DND-41 (cell line): ENCODE measurements around the gene GAPDH.

Source experiments
- ATAC-seq: fragments of 200-7000 bp; cut with Tn5 transposase; 3 replicates; pipeline ENCODE4 v1.9.1; 2021; ENCODE audit warnings: low read depth; ENCODE audit not compliant: insufficient read depth
- DNase-seq: peaks from one replicate; pipeline ENCODE4 v3.0.0-alpha.2; 2020
- H2AFZ ChIP-seq: 2 replicates; pipeline ENCODE4 v1.6.0; 2012; ENCODE audit warnings: low read depth, low read length
- H3K27ac ChIP-seq: 2 replicates; pipeline ENCODE4 v1.5.1; 2012; ENCODE audit warnings: low read length, inconsistent platforms
- H3K27me3 ChIP-seq: fragments of 200-600 bp; sonication (generic); 2 replicates; pipeline ENCODE4 v1.6.0; 2012; ENCODE audit warnings: low read length, mild to moderate bottlenecking, inconsistent platforms; ENCODE audit not compliant: insufficient read depth, poor library complexity
- H3K36me3 ChIP-seq: 2 replicates; pipeline ENCODE4 v1.5.1; 2012; ENCODE audit warnings: low read length, inconsistent platforms; ENCODE audit not compliant: insufficient read depth
- H3K4me1 ChIP-seq: 2 replicates; pipeline ENCODE4 v1.5.1; 2012; ENCODE audit warnings: mild to moderate bottlenecking, low read length; ENCODE audit not compliant: insufficient read depth
- H3K4me2 ChIP-seq: 2 replicates; pipeline ENCODE4 v1.6.0; 2012; ENCODE audit warnings: mild to moderate bottlenecking, moderate library complexity, low read length, inconsistent platforms; ENCODE audit not compliant: insufficient read depth
- H3K4me3 ChIP-seq, 2 experiments: fragments of 200-600 bp in 1 of 2; shearing (Covaris generic) in 1 of 2; 2 replicates each; pipeline ENCODE4 v1.5.1; 2012 to 2016; ENCODE audit warnings: inconsistent platforms in 2 of 2, low read length in 2 of 2, mild to moderate bottlenecking in 2 of 2, low read depth in 1 of 2, moderate library complexity in 1 of 2
- H3K79me2 ChIP-seq: 2 replicates; pipeline ENCODE4 v1.6.0; 2012; ENCODE audit warnings: low read length, inconsistent platforms; ENCODE audit not compliant: insufficient read depth
- H3K9ac ChIP-seq: 2 replicates; pipeline ENCODE4 v1.6.0; 2012; ENCODE audit warnings: low read depth, mild to moderate bottlenecking, inconsistent platforms, low read length, moderate library complexity
- H3K9me3 ChIP-seq: 2 replicates; pipeline ENCODE4 v1.5.1; 2012; ENCODE audit warnings: low read length, moderate library complexity, mild to moderate bottlenecking, inconsistent platforms; ENCODE audit not compliant: insufficient read depth, severe bottlenecking
- H4K20me1 ChIP-seq: 2 replicates; pipeline ENCODE4 v1.6.0; 2012; ENCODE audit warnings: low read length; ENCODE audit not compliant: insufficient read depth
- CTCF ChIP-seq: IDR thresholded peaks from 2 replicates; pipeline ENCODE4 v1.5.1; 2012; ENCODE audit warnings: borderline replicate concordance, low read length, moderate library complexity, mild to moderate bottlenecking; ENCODE audit not compliant: poor library complexity, severe bottlenecking; ENCODE audit errors: extremely low read depth
- EZH2 ChIP-seq: IDR thresholded peaks from 3 replicates; pipeline ENCODE4 v1.6.1; 2012; ENCODE audit warnings: borderline replicate concordance, low read depth, mild to moderate bottlenecking, moderate library complexity, low read length, inconsistent platforms; ENCODE audit not compliant: severe bottlenecking

The GAPDH gene

DNA sequence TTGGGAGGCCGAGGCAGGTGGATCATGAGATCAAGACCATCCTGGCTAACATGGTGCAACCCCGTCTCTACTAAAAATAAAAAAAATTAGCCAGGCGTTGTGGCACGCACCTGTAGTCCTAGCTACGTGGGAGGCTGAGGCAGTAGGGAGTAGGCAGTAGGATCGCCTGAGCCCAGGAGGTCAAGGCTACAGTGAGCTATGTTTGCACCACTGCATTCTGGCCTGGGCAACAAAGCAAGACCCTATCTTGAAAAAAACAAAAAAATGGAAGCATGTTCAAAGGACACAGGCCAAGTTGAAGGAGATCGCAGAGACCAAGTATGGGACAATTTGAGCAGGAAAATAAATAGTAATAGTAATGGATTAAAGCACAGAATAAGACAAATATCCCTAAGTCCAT, 26.2 kb upstream of the GAPDH start:
- peaks cover 59% of the 10 kb centered on the region for H3K36me3 ChIP-seq
- H3K4me1 ChIP-seq: no peaks in the 10 kb centered on the region
- TF ChIP-seq EZH2 (no peak), CTCF (no peak)
- H3K4me2 ChIP-seq: no peak overlapping the region
- H3K9ac ChIP-seq: no peak overlapping the region
- DNase-seq: no peak
- no peak overlapping the region for H3K4me3 ChIP-seq
- no peaks in the 10 kb centered on the region for H3K27me3 ChIP-seq
- peaks cover 15% of the 10 kb centered on the region; the same call in 1 of the 2 replicates for H4K20me1 ChIP-seq
- H3K27ac ChIP-seq: no peak overlapping the region
- H2AFZ ChIP-seq: no peak overlapping the region
- peaks cover 49% of the 10 kb centered on the region for H3K79me2 ChIP-seq
- no peak for ATAC-seq
- no peaks in the 10 kb centered on the region for H3K9me3 ChIP-seq

DNA sequence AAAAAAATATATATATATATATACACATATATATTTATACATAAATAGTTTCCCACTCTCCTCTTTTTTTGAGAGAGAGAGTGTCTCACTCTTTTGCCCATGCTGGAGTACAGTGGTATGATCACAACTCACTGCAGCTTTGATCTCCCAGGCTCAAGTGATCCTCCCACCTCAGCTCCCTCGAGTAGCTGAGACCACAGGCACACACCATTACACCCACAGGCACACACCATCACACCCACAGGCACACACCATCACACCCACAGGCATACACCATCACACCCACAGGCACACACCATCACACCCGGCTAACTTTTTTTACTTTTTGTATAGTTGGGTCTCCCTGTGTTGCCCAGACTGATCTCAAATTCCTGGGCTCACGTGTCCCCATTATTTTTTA, 14.1 kb upstream of the GAPDH start:
- Histone ChIP-seq H3K4me1 (no peaks in the 10 kb centered on the region), H3K4me3 (no peak overlapping the region), H3K9ac (no peak overlapping the region), H3K9me3 (no peaks in the 10 kb centered on the region), H3K36me3 (peaks cover 79% of the 10 kb centered on the region), H3K4me2 (no peak overlapping the region), H3K27me3 (no peaks in the 10 kb centered on the region), H3K27ac (no peak overlapping the region), H4K20me1 (0 out of 2 replicates have a peak, but pooled peaks cover 2% of the 10 kb centered on the region), H2AFZ (no peak overlapping the region), H3K79me2 (no peaks in the 10 kb centered on the region)
- ATAC-seq (peak; percentile 63; the same call in 2 of the 3 replicates), DNase-seq (no peak)
- TF ChIP-seq EZH2: no peak
- no peak for TF ChIP-seq CTCF

DNA sequence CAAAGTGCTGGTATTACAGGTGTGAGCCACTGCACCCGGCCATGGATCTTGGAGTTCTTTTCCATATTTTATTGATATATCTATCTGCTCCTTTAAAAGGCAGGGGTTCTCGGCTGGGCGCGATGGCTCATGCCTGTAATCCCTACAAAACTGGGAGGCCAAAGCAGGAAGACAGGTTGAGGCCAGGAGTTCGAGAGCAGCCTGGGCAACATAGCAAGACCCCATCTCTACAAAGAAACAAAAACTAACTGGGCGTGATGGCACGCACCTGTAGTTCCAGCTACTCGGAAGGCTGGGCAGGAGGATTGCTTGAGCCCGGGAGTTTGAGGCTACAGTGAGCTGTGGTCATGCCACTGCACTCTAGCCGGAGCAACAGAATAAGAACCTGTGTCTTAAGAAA, 12.1 kb upstream of the GAPDH start:
- no peaks in the 10 kb centered on the region for H3K79me2 ChIP-seq
- H3K4me3 ChIP-seq: no peak overlapping the region
- TF ChIP-seq CTCF (no peak), EZH2 (no peak)
- H3K9ac ChIP-seq: no peak overlapping the region
- H3K36me3 ChIP-seq: peaks cover 84% of the 10 kb centered on the region
- no peaks in the 10 kb centered on the region for H3K9me3 ChIP-seq
- H3K4me2 ChIP-seq: no peak overlapping the region
- H3K27ac ChIP-seq: no peak overlapping the region
- H2AFZ ChIP-seq: no peak overlapping the region
- no peak for ATAC-seq
- no peak for DNase-seq
- no peaks in the 10 kb centered on the region for H3K4me1 ChIP-seq
- no peaks in the 10 kb centered on the region for H3K27me3 ChIP-seq
- 0 out of 2 replicates have a peak, but pooled peaks cover 2% of the 10 kb centered on the region for H4K20me1 ChIP-seq

DNA sequence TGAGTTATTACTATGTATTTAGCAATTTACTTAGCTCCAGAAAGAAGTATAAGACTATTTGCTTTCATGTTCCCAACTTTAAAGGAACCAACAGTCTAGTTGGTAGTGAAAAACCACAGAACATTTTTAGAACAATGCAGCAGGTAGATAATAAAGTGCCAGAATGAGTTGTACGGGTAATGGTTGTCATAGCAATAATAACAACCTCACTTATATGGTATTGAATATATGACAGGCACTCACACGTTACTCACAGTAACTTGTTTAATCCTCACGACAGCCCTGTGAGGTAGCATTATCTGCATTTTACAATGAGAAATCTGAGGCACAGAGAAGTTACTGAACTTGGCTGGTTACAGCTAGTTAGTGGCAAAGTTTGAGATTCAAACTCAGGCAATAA, 10.6 kb upstream of the GAPDH start:
- no peak for ATAC-seq
- Histone ChIP-seq H3K4me1 (no peaks in the 10 kb centered on the region), H3K9ac (no peak overlapping the region), H3K4me3 (no peak overlapping the region), H3K79me2 (no peaks in the 10 kb centered on the region), H4K20me1 (0 out of 2 replicates have a peak, but pooled peaks cover 2% of the 10 kb centered on the region), H3K27ac (no peak overlapping the region), H3K27me3 (no peaks in the 10 kb centered on the region), H3K36me3 (peaks cover 92% of the 10 kb centered on the region), H3K4me2 (no peak overlapping the region), H3K9me3 (no peaks in the 10 kb centered on the region), H2AFZ (no peak overlapping the region)
- DNase-seq: no peak
- TF ChIP-seq CTCF (no peak), EZH2 (no peak)
